Measurements from ENCODE around the gene FNTB. TPM values are rescaled to one million over a fixed set of nuclear protein-coding genes. Genes with fewer than 3 reads are reported as not detected.

FNTB gene
- total and polyA plus RNA-seq, 2 experiments from 2014 or later = 18.1 to 24.3 TPM

- H2AFZ ChIP-seq = no peak overlapping the region
- WGBS (ENCODE audit: low lambda C conversion rate, missing lambda C conversion rate) = 76% methylated on average over 1 of the region's 1 CpG
- no peaks in the 10 kb centered on the region for H3K9me2 ChIP-seq (replicated peaks; ENCODE audit: insufficient read depth)
- no peak overlapping the region for H3K4me2 ChIP-seq
- DNase-seq (ENCODE audit: low spot score) = no peak
- H3K27me3 ChIP-seq = no peaks in the 10 kb centered on the region
- H3K9me3 ChIP-seq (ENCODE audit: low read depth) = no peaks in the 10 kb centered on the region
- H3K36me3 ChIP-seq (replicated peaks; ENCODE audit: insufficient read depth, low read depth) = no peaks in the 10 kb centered on the region
- peaks cover 1% of the 10 kb centered on the region for H3K79me2 ChIP-seq
- TF ChIP-seq EZH2 (IDR thresholded peaks at IDR 0.05; ENCODE audit: borderline replicate concordance) = no peak
- TF ChIP-seq CTCF (IDR thresholded peaks at IDR 0.05; ENCODE audit: poor library complexity) = no peak
- no peak for TF ChIP-seq EZH2phosphoT487 (IDR thresholded peaks at IDR 0.05; ENCODE audit: low read depth, severe bottlenecking, unreplicated experiment)
- H4K20me1 ChIP-seq (ENCODE audit: insufficient read depth, poor library complexity, severe bottlenecking) = no peaks in the 10 kb centered on the region
- H3K27ac ChIP-seq = no peak overlapping the region
- no peaks in the 10 kb centered on the region for H3K4me1 ChIP-seq (ENCODE audit: insufficient read depth)
- no peak overlapping the region for H3K4me3 ChIP-seq
Observed at GRCh38 chr14:65106736-65107135, 120.0 kb downstream of the FNTB start.

GRCh38 chr14:65107200-65107599 is 120.5 kb downstream of the FNTB start:
- Histone ChIP-seq H3K36me3 (replicated peaks; ENCODE audit: insufficient read depth, low read depth) (no peaks in the 10 kb centered on the region), H3K9me2 (replicated peaks; ENCODE audit: insufficient read depth) (no peaks in the 10 kb centered on the region), H4K20me1 (ENCODE audit: insufficient read depth, poor library complexity, severe bottlenecking) (no peaks in the 10 kb centered on the region), H3K9me3 (ENCODE audit: low read depth) (no peaks in the 10 kb centered on the region), H3K79me2 (no peaks in the 10 kb centered on the region), H3K4me1 (ENCODE audit: insufficient read depth) (no peaks in the 10 kb centered on the region), H3K27me3 (no peaks in the 10 kb centered on the region), H3K27ac (no peak overlapping the region), H3K4me3 (no peak overlapping the region), H2AFZ (no peak overlapping the region), H3K4me2 (no peak overlapping the region)
- WGBS (ENCODE audit: low lambda C conversion rate, missing lambda C conversion rate) = 92% methylated on average over 1 of the region's 1 CpG
- no peak for TF ChIP-seq EZH2 (IDR thresholded peaks at IDR 0.05; ENCODE audit: borderline replicate concordance)
- no peak for TF ChIP-seq EZH2phosphoT487 (IDR thresholded peaks at IDR 0.05; ENCODE audit: low read depth, severe bottlenecking, unreplicated experiment)
- no peak for TF ChIP-seq CTCF (IDR thresholded peaks at IDR 0.05; ENCODE audit: poor library complexity)
- no peak for DNase-seq (ENCODE audit: low spot score)

- Histone ChIP-seq H2AFZ (no peak overlapping the region), H3K27me3 (no peaks in the 10 kb centered on the region), H3K4me2 (no peak overlapping the region), H3K4me3 (no peak overlapping the region), H3K27ac (no peak overlapping the region), H3K79me2 (no peaks in the 10 kb centered on the region), H3K9me3 (ENCODE audit: low read depth) (no peaks in the 10 kb centered on the region), H3K36me3 (replicated peaks; ENCODE audit: insufficient read depth, low read depth) (no peaks in the 10 kb centered on the region), H3K9me2 (replicated peaks; ENCODE audit: insufficient read depth) (no peaks in the 10 kb centered on the region), H3K4me1 (ENCODE audit: insufficient read depth) (no peaks in the 10 kb centered on the region), H4K20me1 (ENCODE audit: insufficient read depth, poor library complexity, severe bottlenecking) (no peaks in the 10 kb centered on the region)
- TF ChIP-seq CTCF (IDR thresholded peaks at IDR 0.05; ENCODE audit: poor library complexity) (no peak), EZH2phosphoT487 (IDR thresholded peaks at IDR 0.05; ENCODE audit: low read depth, severe bottlenecking, unreplicated experiment) (no peak), EZH2 (IDR thresholded peaks at IDR 0.05; ENCODE audit: borderline replicate concordance) (no peak)
- 86% methylated on average over 4 of the region's 4 CpGs for WGBS (ENCODE audit: low lambda C conversion rate, missing lambda C conversion rate)
- DNase-seq (ENCODE audit: low spot score) = no peak
Observed at GRCh38 chr14:65109357-65109756, 122.7 kb downstream of the FNTB start.

GRCh38 chr14:65110525-65110924 is 123.8 kb downstream of the FNTB start:
- TF ChIP-seq EZH2phosphoT487 (IDR thresholded peaks at IDR 0.05; ENCODE audit: low read depth, severe bottlenecking, unreplicated experiment) = no peak
- no peak for TF ChIP-seq EZH2 (IDR thresholded peaks at IDR 0.05; ENCODE audit: borderline replicate concordance)
- no peak for TF ChIP-seq CTCF (IDR thresholded peaks at IDR 0.05; ENCODE audit: poor library complexity)
- no peaks in the 10 kb centered on the region for H3K36me3 ChIP-seq (replicated peaks; ENCODE audit: insufficient read depth, low read depth)
- WGBS (ENCODE audit: low lambda C conversion rate, missing lambda C conversion rate) = 66% methylated on average over 5 of the region's 5 CpGs

More at GRCh38 chr14:65110525-65110924, 123.8 kb downstream of the FNTB start:
- Histone ChIP-seq H3K27ac (no peak overlapping the region), H3K4me1 (ENCODE audit: insufficient read depth) (no peaks in the 10 kb centered on the region), H3K4me3 (no peak overlapping the region), H2AFZ (no peak overlapping the region), H3K4me2 (no peak overlapping the region), H3K9me3 (ENCODE audit: low read depth) (no peaks in the 10 kb centered on the region), H3K79me2 (no peaks in the 10 kb centered on the region), H4K20me1 (ENCODE audit: insufficient read depth, poor library complexity, severe bottlenecking) (no peaks in the 10 kb centered on the region), H3K9me2 (replicated peaks; ENCODE audit: insufficient read depth) (no peaks in the 10 kb centered on the region), H3K27me3 (no peaks in the 10 kb centered on the region)
- DNase-seq (ENCODE audit: low spot score) = no peak

All from hepatocyte (in vitro differentiated cells).